ENCODE measurements around the gene EXOC6B.

DNA sequence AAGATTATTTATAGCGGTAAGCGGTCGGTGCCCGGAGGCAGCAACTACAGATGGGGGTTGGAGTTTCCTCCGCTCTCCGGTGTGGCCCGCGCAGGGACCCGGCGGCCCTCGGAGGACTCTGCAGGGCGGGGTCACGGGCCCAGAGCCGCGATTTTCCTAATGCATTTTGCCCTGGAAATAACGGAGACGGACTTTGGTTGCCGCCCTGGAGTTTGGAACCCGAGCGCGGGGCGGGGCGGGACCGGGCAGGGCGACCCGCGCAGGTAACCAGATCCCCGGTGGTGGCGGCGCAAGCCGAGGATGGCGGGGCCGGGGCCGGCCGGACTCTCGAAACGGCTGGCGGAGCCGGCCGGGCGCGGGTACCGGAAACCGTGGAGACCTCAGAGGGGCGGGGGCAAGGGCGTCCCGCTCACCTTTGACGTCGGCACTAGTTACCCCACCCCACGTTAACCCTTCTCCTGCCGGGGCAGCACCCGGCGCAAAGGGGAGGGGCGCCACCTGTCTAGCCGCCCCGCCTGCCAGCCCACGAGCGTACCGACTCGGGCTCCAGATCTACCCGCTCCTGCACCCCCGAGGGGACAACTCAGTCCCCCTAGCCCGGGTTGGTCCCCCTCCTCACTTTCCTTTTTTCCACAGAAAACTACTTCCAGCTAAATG lies 681.1 kb downstream of the EXOC6B start:
- TF ChIP-seq, protein P1, sequence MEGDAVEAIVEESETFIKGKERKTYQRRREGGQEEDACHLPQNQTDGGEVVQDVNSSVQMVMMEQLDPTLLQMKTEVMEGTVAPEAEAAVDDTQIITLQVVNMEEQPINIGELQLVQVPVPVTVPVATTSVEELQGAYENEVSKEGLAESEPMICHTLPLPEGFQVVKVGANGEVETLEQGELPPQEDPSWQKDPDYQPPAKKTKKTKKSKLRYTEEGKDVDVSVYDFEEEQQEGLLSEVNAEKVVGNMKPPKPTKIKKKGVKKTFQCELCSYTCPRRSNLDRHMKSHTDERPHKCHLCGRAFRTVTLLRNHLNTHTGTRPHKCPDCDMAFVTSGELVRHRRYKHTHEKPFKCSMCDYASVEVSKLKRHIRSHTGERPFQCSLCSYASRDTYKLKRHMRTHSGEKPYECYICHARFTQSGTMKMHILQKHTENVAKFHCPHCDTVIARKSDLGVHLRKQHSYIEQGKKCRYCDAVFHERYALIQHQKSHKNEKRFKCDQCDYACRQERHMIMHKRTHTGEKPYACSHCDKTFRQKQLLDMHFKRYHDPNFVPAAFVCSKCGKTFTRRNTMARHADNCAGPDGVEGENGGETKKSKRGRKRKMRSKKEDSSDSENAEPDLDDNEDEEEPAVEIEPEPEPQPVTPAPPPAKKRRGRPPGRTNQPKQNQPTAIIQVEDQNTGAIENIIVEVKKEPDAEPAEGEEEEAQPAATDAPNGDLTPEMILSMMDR (tag by site-specific recombination; IDR thresholded peaks at IDR 0.05): peak; percentile 32; the same call in 1 of the 2 replicates
- TF ChIP-seq REPIN1 (tag by site-specific recombination; IDR thresholded peaks at IDR 0.05; ENCODE audit: low read depth) (no peak), MYNN (tag by site-specific recombination; IDR thresholded peaks at IDR 0.05; ENCODE audit: borderline replicate concordance) (no peak), KLF10 (tag by site-specific recombination; IDR thresholded peaks at IDR 0.05) (no peak), ZNF311 (tag by site-specific recombination; IDR thresholded peaks at IDR 0.05; ENCODE audit: borderline replicate concordance) (no peak), TCF7L2 (IDR thresholded peaks at IDR 0.05; ENCODE audit: borderline replicate concordance, low read depth, low read length) (no peak), ZBTB1 (tag by site-specific recombination; IDR thresholded peaks at IDR 0.05) (no peak), ZSCAN16 (tag by site-specific recombination; IDR thresholded peaks at IDR 0.05) (no peak), ZNF660 (tag by site-specific recombination; IDR thresholded peaks at IDR 0.05) (no peak), ZEB2 (tag by site-specific recombination; IDR thresholded peaks at IDR 0.05) (peak; percentile 59; the same call in 1 of the 2 replicates), ZBTB17 (tag by site-specific recombination; IDR thresholded peaks at IDR 0.05) (peak; percentile 85), ZBTB21 (tag by site-specific recombination; IDR thresholded peaks at IDR 0.05) (peak; percentile 85)
- TF ChIP-seq, protein P2, sequence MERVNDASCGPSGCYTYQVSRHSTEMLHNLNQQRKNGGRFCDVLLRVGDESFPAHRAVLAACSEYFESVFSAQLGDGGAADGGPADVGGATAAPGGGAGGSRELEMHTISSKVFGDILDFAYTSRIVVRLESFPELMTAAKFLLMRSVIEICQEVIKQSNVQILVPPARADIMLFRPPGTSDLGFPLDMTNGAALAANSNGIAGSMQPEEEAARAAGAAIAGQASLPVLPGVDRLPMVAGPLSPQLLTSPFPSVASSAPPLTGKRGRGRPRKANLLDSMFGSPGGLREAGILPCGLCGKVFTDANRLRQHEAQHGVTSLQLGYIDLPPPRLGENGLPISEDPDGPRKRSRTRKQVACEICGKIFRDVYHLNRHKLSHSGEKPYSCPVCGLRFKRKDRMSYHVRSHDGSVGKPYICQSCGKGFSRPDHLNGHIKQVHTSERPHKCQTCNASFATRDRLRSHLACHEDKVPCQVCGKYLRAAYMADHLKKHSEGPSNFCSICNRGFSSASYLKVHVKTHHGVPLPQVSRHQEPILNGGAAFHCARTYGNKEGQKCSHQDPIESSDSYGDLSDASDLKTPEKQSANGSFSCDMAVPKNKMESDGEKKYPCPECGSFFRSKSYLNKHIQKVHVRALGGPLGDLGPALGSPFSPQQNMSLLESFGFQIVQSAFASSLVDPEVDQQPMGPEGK (tag by site-specific recombination; IDR thresholded peaks at IDR 0.05): 0 out of 2 replicates have a peak, but pooled peaks have one; percentile 49
